GM23338 (cell line): ENCODE results near the gene ZNF664. TPM values are rescaled to one million over a fixed set of nuclear protein-coding genes. Genes with fewer than 3 reads are reported as not detected.

Experiments used
- CREB1 ChIP-seq: fragments of 250-450 bp; sonication (Bioruptor Pico); IDR thresholded peaks from 2 replicates; pipeline ENCODE4 v1.5.0; 2020; ENCODE audit warnings: low read depth, mild to moderate bottlenecking, moderate library complexity
- EZH2 ChIP-seq: fragments of 200-600 bp; sonication (generic); IDR thresholded peaks from one replicate; pipeline ENCODE4 v1.8.0; 2017; ENCODE audit warnings: antibody characterized with exemption, mild to moderate bottlenecking, low read depth; ENCODE audit not compliant: unreplicated experiment
- EZH2phosphoT487 ChIP-seq: fragments of 200-600 bp; sonication (generic); IDR thresholded peaks from one replicate; pipeline ENCODE4 v1.8.1; 2018; ENCODE audit warnings: antibody characterized with exemption; ENCODE audit not compliant: unreplicated experiment
- NANOG ChIP-seq: IDR thresholded peaks from 2 replicates; pipeline ENCODE4 v1.6.1; 2016; ENCODE audit warnings: antibody characterized with exemption, borderline replicate concordance
- ZNF114 ChIP-seq: fragments of 250-450 bp; sonication (Bioruptor Pico); IDR thresholded peaks from 2 replicates; pipeline ENCODE4 v1.5.0; 2020; ENCODE audit warnings: mild to moderate bottlenecking, moderate library complexity
- ZNF331 ChIP-seq: fragments of 250-450 bp; sonication (Bioruptor Pico); IDR thresholded peaks from 2 replicates; pipeline ENCODE4 v1.5.0; 2020; ENCODE audit warnings: low read depth, mild to moderate bottlenecking, moderate library complexity
- polyA plus RNA-seq: library from polyadenylated mRNA; unstranded; fragments of >200 nt; fragmentation: Nextera tagmentation; extraction: Ambion mirVana; gene quantifications from 2 replicates; pipeline ENCODE4 v1.2.1, GENCODE V29; 2016
- total RNA-seq: library from RNA; depleted of rRNA; stranded (reverse); fragments of >200 nt; shearing (Covaris generic); gene quantifications from 2 replicates; pipeline ENCODE4 v1.2.3, GENCODE V29; 2014
- TF ChIP-seq, protein P1 (sequence below): fragments of 250-450 bp; sonication (Bioruptor Pico); IDR thresholded peaks from 2 replicates; pipeline ENCODE4 v1.5.0; 2020; ENCODE audit warnings: mild to moderate bottlenecking, moderate library complexity
- TF ChIP-seq, protein P2 (sequence below): IDR thresholded peaks from one replicate; pipeline ENCODE4 v1.6.1; 2018; ENCODE audit warnings: antibody characterized with exemption; ENCODE audit not compliant: unreplicated experiment

The ZNF664 gene
- total and polyA plus RNA-seq, 2 experiments from 2014 or later, result 8.1 to 35.2 TPM

DNA sequence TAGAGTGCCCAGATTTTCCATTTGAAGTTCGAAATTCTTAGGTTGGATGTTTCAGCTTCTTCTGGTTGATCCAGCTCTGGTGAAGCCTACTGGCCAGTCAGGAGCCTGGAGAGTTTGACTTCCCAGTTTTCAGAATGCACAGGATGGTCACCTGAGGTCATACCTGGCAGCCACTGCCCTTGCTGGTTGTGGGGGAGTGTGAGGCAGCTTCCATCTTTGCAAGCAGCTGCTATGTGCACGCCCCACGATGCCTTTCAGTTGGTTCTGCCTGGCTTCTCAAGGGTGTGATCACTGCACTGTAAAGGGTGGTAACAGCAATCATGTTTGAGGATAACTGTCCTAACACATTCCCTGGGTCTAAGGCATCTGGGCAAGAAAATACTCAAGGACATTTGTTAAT is 15.8 kb upstream of the ZNF664 start (continued):
- TF ChIP-seq, protein P1, sequence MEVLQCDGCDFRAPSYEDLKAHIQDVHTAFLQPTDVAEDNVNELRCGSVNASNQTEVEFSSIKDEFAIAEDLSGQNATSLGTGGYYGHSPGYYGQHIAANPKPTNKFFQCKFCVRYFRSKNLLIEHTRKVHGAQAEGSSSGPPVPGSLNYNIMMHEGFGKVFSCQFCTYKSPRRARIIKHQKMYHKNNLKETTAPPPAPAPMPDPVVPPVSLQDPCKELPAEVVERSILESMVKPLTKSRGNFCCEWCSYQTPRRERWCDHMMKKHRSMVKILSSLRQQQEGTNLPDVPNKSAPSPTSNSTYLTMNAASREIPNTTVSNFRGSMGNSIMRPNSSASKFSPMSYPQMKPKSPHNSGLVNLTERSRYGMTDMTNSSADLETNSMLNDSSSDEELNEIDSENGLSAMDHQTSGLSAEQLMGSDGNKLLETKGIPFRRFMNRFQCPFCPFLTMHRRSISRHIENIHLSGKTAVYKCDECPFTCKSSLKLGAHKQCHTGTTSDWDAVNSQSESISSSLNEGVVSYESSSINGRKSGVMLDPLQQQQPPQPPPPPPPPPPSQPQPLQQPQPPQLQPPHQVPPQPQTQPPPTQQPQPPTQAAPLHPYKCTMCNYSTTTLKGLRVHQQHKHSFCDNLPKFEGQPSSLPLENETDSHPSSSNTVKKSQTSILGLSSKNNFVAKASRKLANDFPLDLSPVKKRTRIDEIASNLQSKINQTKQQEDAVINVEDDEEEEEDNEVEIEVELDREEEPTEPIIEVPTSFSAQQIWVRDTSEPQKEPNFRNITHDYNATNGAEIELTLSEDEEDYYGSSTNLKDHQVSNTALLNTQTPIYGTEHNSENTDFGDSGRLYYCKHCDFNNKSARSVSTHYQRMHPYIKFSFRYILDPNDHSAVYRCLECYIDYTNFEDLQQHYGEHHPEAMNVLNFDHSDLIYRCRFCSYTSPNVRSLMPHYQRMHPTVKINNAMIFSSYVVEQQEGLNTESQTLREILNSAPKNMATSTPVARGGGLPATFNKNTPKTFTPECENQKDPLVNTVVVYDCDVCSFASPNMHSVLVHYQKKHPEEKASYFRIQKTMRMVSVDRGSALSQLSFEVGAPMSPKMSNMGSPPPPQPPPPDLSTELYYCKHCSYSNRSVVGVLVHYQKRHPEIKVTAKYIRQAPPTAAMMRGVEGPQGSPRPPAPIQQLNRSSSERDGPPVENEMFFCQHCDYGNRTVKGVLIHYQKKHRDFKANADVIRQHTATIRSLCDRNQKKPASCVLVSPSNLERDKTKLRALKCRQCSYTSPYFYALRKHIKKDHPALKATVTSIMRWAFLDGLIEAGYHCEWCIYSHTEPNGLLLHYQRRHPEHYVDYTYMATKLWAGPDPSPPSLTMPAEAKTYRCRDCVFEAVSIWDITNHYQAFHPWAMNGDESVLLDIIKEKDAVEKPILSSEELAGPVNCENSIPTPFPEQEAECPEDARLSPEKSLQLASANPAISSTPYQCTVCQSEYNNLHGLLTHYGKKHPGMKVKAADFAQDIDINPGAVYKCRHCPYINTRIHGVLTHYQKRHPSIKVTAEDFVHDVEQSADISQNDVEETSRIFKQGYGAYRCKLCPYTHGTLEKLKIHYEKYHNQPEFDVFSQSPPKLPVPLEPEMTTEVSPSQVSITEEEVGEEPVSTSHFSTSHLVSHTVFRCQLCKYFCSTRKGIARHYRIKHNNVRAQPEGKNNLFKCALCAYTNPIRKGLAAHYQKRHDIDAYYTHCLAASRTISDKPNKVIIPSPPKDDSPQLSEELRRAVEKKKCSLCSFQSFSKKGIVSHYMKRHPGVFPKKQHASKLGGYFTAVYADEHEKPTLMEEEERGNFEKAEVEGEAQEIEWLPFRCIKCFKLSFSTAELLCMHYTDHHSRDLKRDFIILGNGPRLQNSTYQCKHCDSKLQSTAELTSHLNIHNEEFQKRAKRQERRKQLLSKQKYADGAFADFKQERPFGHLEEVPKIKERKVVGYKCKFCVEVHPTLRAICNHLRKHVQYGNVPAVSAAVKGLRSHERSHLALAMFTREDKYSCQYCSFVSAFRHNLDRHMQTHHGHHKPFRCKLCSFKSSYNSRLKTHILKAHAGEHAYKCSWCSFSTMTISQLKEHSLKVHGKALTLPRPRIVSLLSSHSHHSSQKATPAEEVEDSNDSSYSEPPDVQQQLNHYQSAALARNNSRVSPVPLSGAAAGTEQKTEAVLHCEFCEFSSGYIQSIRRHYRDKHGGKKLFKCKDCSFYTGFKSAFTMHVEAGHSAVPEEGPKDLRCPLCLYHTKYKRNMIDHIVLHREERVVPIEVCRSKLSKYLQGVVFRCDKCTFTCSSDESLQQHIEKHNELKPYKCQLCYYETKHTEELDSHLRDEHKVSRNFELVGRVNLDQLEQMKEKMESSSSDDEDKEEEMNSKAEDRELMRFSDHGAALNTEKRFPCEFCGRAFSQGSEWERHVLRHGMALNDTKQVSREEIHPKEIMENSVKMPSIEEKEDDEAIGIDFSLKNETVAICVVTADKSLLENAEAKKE (CRISPR knock-in tag), result no peak
- TF ChIP-seq, protein P2, sequence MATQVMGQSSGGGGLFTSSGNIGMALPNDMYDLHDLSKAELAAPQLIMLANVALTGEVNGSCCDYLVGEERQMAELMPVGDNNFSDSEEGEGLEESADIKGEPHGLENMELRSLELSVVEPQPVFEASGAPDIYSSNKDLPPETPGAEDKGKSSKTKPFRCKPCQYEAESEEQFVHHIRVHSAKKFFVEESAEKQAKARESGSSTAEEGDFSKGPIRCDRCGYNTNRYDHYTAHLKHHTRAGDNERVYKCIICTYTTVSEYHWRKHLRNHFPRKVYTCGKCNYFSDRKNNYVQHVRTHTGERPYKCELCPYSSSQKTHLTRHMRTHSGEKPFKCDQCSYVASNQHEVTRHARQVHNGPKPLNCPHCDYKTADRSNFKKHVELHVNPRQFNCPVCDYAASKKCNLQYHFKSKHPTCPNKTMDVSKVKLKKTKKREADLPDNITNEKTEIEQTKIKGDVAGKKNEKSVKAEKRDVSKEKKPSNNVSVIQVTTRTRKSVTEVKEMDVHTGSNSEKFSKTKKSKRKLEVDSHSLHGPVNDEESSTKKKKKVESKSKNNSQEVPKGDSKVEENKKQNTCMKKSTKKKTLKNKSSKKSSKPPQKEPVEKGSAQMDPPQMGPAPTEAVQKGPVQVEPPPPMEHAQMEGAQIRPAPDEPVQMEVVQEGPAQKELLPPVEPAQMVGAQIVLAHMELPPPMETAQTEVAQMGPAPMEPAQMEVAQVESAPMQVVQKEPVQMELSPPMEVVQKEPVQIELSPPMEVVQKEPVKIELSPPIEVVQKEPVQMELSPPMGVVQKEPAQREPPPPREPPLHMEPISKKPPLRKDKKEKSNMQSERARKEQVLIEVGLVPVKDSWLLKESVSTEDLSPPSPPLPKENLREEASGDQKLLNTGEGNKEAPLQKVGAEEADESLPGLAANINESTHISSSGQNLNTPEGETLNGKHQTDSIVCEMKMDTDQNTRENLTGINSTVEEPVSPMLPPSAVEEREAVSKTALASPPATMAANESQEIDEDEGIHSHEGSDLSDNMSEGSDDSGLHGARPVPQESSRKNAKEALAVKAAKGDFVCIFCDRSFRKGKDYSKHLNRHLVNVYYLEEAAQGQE, result no peak
- no peak for TF ChIP-seq EZH2
- TF ChIP-seq EZH2phosphoT487, result no peak
- no peak for TF ChIP-seq CREB1
- TF ChIP-seq ZNF114 (CRISPR knock-in tag), result no peak
- no peak for TF ChIP-seq ZNF331 (CRISPR knock-in tag)
- no peak for TF ChIP-seq NANOG
